Esophagus squamous epithelium (tissue), 4 donors: ENCODE results near the gene OSGIN1.

Experiments used
- CTCF ChIP-seq, 6 experiments: fragments of 450-650 bp in 4 of 6; fragments of 200-600 bp in 2 of 6; sonication (generic) in 2 of 6; IDR thresholded peaks; one replicate each; pipeline ENCODE4 v1.5.1; 2016 to 2019; ENCODE audit warnings: antibody characterized with exemption in 6 of 6, mild to moderate bottlenecking in 4 of 6, moderate library complexity in 4 of 6
- POLR2A ChIP-seq, 4 donors: fragments of 450-650 bp; IDR thresholded peaks; one replicate each; pipeline ENCODE4 v1.6.1; 2017; ENCODE audit warnings: antibody characterized with exemption in 4 of 4, mild to moderate bottlenecking in 4 of 4, moderate library complexity in 3 of 4

GRCh38 chr16:83947642-83948234 lies 5.3 kb upstream of the OSGIN1 start:
- no peak for TF ChIP-seq CTCF (IDR thresholded peaks at IDR 0.05)
- TF ChIP-seq POLR2A (IDR thresholded peaks at IDR 0.05), result no peak
